ENCODE results near the gene GFRAL. TPM values are rescaled to one million over a fixed set of nuclear protein-coding genes. Genes with fewer than 3 reads are reported as not detected.

Gene GFRAL
- total and polyA plus RNA-seq, 2 donors (not counting 3 experiments of a cell fraction or from before 2014, with no cell fraction given) = not detected

GRCh38 chr6:55399351-55399750, 72.1 kb downstream of the GFRAL start:
- no peaks in the 10 kb centered on the region for H3K36me3 ChIP-seq (ENCODE audit: control insufficient read depth in 2 of 2, extremely low read depth in 1 of 2, insufficient read depth in 2 of 2, low read length in 2 of 2)
- no peaks in the 10 kb centered on the region for H3K27me3 ChIP-seq (ENCODE audit: control insufficient read depth in 2 of 2, insufficient read depth in 2 of 2, low read length in 2 of 2)
- H3K9me3 ChIP-seq (replicated peaks; ENCODE audit: control insufficient read depth, insufficient read depth, low read length) = no peaks in the 10 kb centered on the region
- no peaks in the 10 kb centered on the region for H3K9me1 ChIP-seq (replicated peaks; ENCODE audit: control insufficient read depth, extremely low read depth, insufficient read depth, low read length)
- no peaks in the 10 kb centered on the region for H3K79me2 ChIP-seq (ENCODE audit: control insufficient read depth, insufficient read depth, low read length)
- H4K20me1 ChIP-seq (replicated peaks; ENCODE audit: control insufficient read depth, extremely low read depth, insufficient read depth, low read length) = no peaks in the 10 kb centered on the region
- DNase-seq (ENCODE audit: low read depth, low spot score) (no peak), FAIRE-seq (no peak)
- H3K9ac ChIP-seq (replicated peaks; ENCODE audit: extremely low read depth, insufficient read depth, low read length) = no peak overlapping the region
- POLR2A ChIA-PET = no interaction called here
- H3K4me1 ChIP-seq (ENCODE audit: control insufficient read depth, extremely low read depth, insufficient read depth, low read length) = no peaks in the 10 kb centered on the region
- CTCF ChIA-PET = interaction anchor here (1.0 kb wide), 1 partner anchor 14 kb away, joined by 3 read pairs; no protein-coding TSS in a partner anchor
- no peak overlapping the region for H3K27ac ChIP-seq (ENCODE audit: insufficient read depth, low read depth, low read length)
- TF ChIP-seq EZH2 (IDR thresholded peaks at IDR 0.05; ENCODE audit: borderline replicate concordance, low read depth, low read length, severe bottlenecking) = no peak
- TF ChIP-seq GATA2 (IDR thresholded peaks at IDR 0.05; ENCODE audit: insufficient read depth, insufficient read length, low read depth, low read length) = no peak
- no peak for TF ChIP-seq MAX (IDR thresholded peaks at IDR 0.05; ENCODE audit: insufficient read depth, insufficient read length)
- no peak for TF ChIP-seq CTCF (IDR thresholded peaks at IDR 0.05; ENCODE audit: extremely low read depth in 1 of 2, insufficient read depth in 1 of 2, low read depth in 1 of 2, low read length in 2 of 2)
- TF ChIP-seq POLR2AphosphoS5 (IDR thresholded peaks at IDR 0.05; ENCODE audit: insufficient read depth, low read depth, low read length) = no peak
- no peak for TF ChIP-seq JUN (IDR thresholded peaks at IDR 0.05; ENCODE audit: borderline replicate concordance, insufficient read depth, insufficient read length, low read depth)
- TF ChIP-seq POLR2A (IDR thresholded peaks at IDR 0.05; ENCODE audit: low read depth, low read length) = no peak
- intact Hi-C loops (cut with micrococcal nuclease) (no loop called here), dilution Hi-C loops (cut with MboI; ENCODE audit: extremely low pct_ligation_motif_present, low sequenced_read_pairs) (no loop called here)
- no peak overlapping the region for H2AFZ ChIP-seq (ENCODE audit: low read depth, low read length)
- no peak overlapping the region for H3K4me3 ChIP-seq (replicated peaks in 1 of 3; ENCODE audit: insufficient read depth in 1 of 3, low read depth in 1 of 3, low read length in 3 of 3)
- no peak overlapping the region for H3K4me2 ChIP-seq (ENCODE audit: insufficient read depth, low read length)
- no TSS peak for BruUV-seq (replicated peaks)
